Measurements from ENCODE around the gene UNC93B1. TPM values are rescaled to one million over a fixed set of nuclear protein-coding genes. Genes with fewer than 3 reads are reported as not detected.
"Not testable (repeated sequence)": the region's sequence is repeated elsewhere in the genome, so short reads cannot be mapped to it uniquely, and the experiment has no call there.

Gene UNC93B1
- total RNA-seq, 4 donors from 2014 or later, result 16.6 to 38.4 (median 31.6) TPM

GRCh38 chr11:67955461-67956007, 48.4 kb downstream of the UNC93B1 start:
- H3K36me3 ChIP-seq; H3K4me1 ChIP-seq; intact Hi-C loops (cut with DNase I); DNase-seq (ENCODE audit: extremely low spot score); H3K9me3 ChIP-seq: not testable (repeated sequence)
- Histone ChIP-seq H3K4me3 (peak overlapping the region; percentile 61 to 68 (median 62)), H3K27me3 (peaks cover 0 to 24% (median 0%) of the 10 kb centered on the region in 4 donors), H3K27ac (replicated peaks in 1 of 4) (peak overlapping the region in 1 of 4 donors; percentile 38)
- TF ChIP-seq CTCF (IDR thresholded peaks at IDR 0.05), result peak; percentile 63 to 87 (median 83)
- 5% methylated on average over 11 of the region's 57 CpGs for WGBS

GRCh38 chr11:67954971-67955370, 48.9 kb downstream of the UNC93B1 start:
- DNase-seq (ENCODE audit: extremely low spot score); H3K4me1 ChIP-seq; H3K9me3 ChIP-seq; intact Hi-C loops (cut with DNase I); H3K36me3 ChIP-seq: not testable (repeated sequence)
- peaks cover 0 to 24% (median 0%) of the 10 kb centered on the region in 4 donors for H3K27me3 ChIP-seq
- peak overlapping the region; percentile 61 to 68 (median 62) for H3K4me3 ChIP-seq
- WGBS, result 13% methylated on average over 5 of the region's 26 CpGs
- H3K27ac ChIP-seq (replicated peaks in 1 of 4), result peak overlapping the region in 1 of 4 donors; percentile 38

GRCh38 chr11:67954251-67954650, 49.6 kb downstream of the UNC93B1 start:
- H3K4me1 ChIP-seq; H3K9me3 ChIP-seq; H3K4me3 ChIP-seq; H3K27ac ChIP-seq (replicated peaks in 1 of 4); DNase-seq (ENCODE audit: extremely low spot score); H3K36me3 ChIP-seq; intact Hi-C loops (cut with DNase I): not testable (repeated sequence)
- 84% methylated on average over 6 of the region's 14 CpGs for WGBS
- H3K27me3 ChIP-seq, result peaks cover 0 to 24% (median 0%) of the 10 kb centered on the region in 4 donors

GRCh38 chr11:67950705-67951104, 53.2 kb downstream of the UNC93B1 start:
- intact Hi-C loops (cut with DNase I); H3K9me3 ChIP-seq; H3K27ac ChIP-seq (replicated peaks in 1 of 4); H3K4me1 ChIP-seq; H3K36me3 ChIP-seq; DNase-seq (ENCODE audit: extremely low spot score); H3K4me3 ChIP-seq: not testable (repeated sequence)
- peaks cover 0 to 12% (median 0%) of the 10 kb centered on the region in 4 donors for H3K27me3 ChIP-seq
- 78% methylated on average over 5 of the region's 8 CpGs for WGBS

GRCh38 chr11:67947785-67948184, 56.1 kb downstream of the UNC93B1 start:
- WGBS, result 88% methylated on average over 4 of the region's 7 CpGs
- H3K9me3 ChIP-seq; H3K4me3 ChIP-seq; H3K27me3 ChIP-seq; H3K36me3 ChIP-seq; H3K27ac ChIP-seq (replicated peaks in 1 of 4); H3K4me1 ChIP-seq; DNase-seq (ENCODE audit: extremely low spot score); intact Hi-C loops (cut with DNase I): not testable (repeated sequence)

- H3K27me3 ChIP-seq; DNase-seq (ENCODE audit: extremely low spot score); H3K36me3 ChIP-seq; H3K4me3 ChIP-seq; H3K4me1 ChIP-seq; H3K27ac ChIP-seq (replicated peaks in 1 of 4); H3K9me3 ChIP-seq; intact Hi-C loops (cut with DNase I): not testable (repeated sequence)
- 85% methylated on average over 4 of the region's 4 CpGs for WGBS
Measured at GRCh38 chr11:67946403-67946802, 57.5 kb downstream of the UNC93B1 start.

- intact Hi-C loops (cut with DNase I); H3K4me1 ChIP-seq; H3K27ac ChIP-seq (replicated peaks in 1 of 4); H3K27me3 ChIP-seq; H3K4me3 ChIP-seq; H3K36me3 ChIP-seq; DNase-seq (ENCODE audit: extremely low spot score); H3K9me3 ChIP-seq: not testable (repeated sequence)
- 44% methylated on average over 2 of the region's 5 CpGs for WGBS
Measured at GRCh38 chr11:67943406-67943805, 60.5 kb downstream of the UNC93B1 start.

Small RNAs within 50 kb of the gene (small RNA-seq; reads per million reads assigned to genes)
- 0.19 to 0.34 (median 0.25) reads per million in 3 donors for gene MIR6753

Other genes with a start within 250 kb of the UNC93B1 start
- gene ALDH3B1, start 6.2 kb upstream of the UNC93B1 start, total RNA-seq, result 10 to 100 TPM; 10.6 to 17.2 (median 12.6) TPM
- gene NDUFS8, start 26.6 kb upstream of the UNC93B1 start, total RNA-seq, result 100 to 1,000 TPM; 178 to 271 (median 198) TPM
- gene TCIRG1, start 34.9 kb upstream of the UNC93B1 start, total RNA-seq, result 100 to 1,000 TPM in 1 of 4 donors, 10 to 100 TPM in 3; 61.6 to 124 (median 81.4) TPM
- 10 to 100 TPM; 13.8 to 20.3 (median 18.3) TPM for gene CHKA, start 117.3 kb upstream of the UNC93B1 start, total RNA-seq
- gene KMT5B, start 209.2 kb upstream of the UNC93B1 start, total RNA-seq, result 10 to 100 TPM; 28.7 to 49.4 (median 43.3) TPM

Data from esophagus muscularis mucosa (tissue), 4 donors.